ENCODE measurements around the gene VPS37B. TPM values are rescaled to one million over a fixed set of nuclear protein-coding genes. Genes with fewer than 3 reads are reported as not detected.

VPS37B gene
- total RNA-seq, 2 donors from 2014 or later = 64.8 to 73.5 TPM

DNA sequence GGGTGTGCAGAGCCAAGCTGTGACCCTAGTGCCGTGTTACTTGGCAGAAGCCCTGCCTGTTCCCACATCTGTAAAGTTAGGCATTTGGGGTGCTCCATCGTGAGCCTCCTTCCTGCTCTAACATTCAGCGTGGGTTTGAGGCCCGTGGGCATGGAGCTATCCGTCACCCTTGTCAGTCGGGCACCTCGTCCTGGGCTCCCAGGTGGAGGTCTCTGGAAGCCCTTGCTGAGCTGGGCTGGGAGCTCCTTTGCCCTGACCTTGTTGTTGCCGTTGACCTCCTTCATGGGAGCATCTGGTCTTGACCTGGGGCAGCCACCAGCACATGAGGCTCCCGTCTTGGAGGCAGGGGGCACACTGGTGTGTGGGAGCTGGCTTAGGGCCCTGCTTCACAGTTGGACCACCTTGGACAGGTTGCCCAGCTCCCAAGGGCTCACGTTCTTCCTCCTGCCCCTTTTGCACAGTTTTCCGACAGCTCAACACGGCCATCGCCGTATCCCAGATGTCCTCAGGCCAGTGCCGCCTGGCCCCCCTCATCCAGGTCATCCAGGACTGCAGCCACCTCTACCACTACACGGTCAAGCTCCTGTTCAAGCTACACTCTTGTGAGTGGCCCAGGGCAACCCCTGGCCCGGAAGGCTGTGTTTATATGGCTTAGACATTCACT, 42.2 kb downstream of the VPS37B start:
- no peak overlapping the region for H3K9ac ChIP-seq (ENCODE audit: low read depth in 2 of 2, low read length in 2 of 2)
- intact Hi-C loops (cut with DNase I) = no loop called here
- H3K27ac ChIP-seq = no peak overlapping the region

GRCh38 chr12:122852336-122853275, 43.3 kb downstream of the VPS37B start:
- DNase-seq = no peak
- H3K27ac ChIP-seq = no peak overlapping the region
- no peak for TF ChIP-seq CTCF (IDR thresholded peaks at IDR 0.05)
- no peaks in the 10 kb centered on the region for H3K36me3 ChIP-seq
- H3K4me1 ChIP-seq = no peaks in the 10 kb centered on the region
- intact Hi-C loops (cut with DNase I) = no loop called here
- H3K9ac ChIP-seq (ENCODE audit: low read depth in 2 of 2, low read length in 2 of 2) = no peak overlapping the region
- H3K27me3 ChIP-seq = no peaks in the 10 kb centered on the region
- no peak overlapping the region for H3K4me3 ChIP-seq
- no peaks in the 10 kb centered on the region for H3K9me3 ChIP-seq

More for the DNA sequence above, 42.2 kb downstream of the VPS37B start:
- DNase-seq = no peak
- Histone ChIP-seq H3K27me3 (no peaks in the 10 kb centered on the region), H3K9me3 (no peaks in the 10 kb centered on the region), H3K36me3 (no peaks in the 10 kb centered on the region), H3K4me1 (no peaks in the 10 kb centered on the region), H3K4me3 (no peak overlapping the region)
- TF ChIP-seq CTCF (IDR thresholded peaks at IDR 0.05) = no peak

- no peaks in the 10 kb centered on the region for H3K4me1 ChIP-seq
- H3K9me3 ChIP-seq = no peaks in the 10 kb centered on the region
- no peak overlapping the region for H3K4me3 ChIP-seq
- no peak for TF ChIP-seq CTCF (IDR thresholded peaks at IDR 0.05)
- H3K9ac ChIP-seq (ENCODE audit: low read depth in 2 of 2, low read length in 2 of 2) = no peak overlapping the region
- no peaks in the 10 kb centered on the region for H3K36me3 ChIP-seq
- intact Hi-C loops (cut with DNase I) = no loop called here
- no peaks in the 10 kb centered on the region for H3K27me3 ChIP-seq
- no peak overlapping the region for H3K27ac ChIP-seq
- DNase-seq = no peak
Measured at GRCh38 chr12:122851820-122852219, 44.1 kb downstream of the VPS37B start.

- H3K9me3 ChIP-seq = no peaks in the 10 kb centered on the region
- no peak for TF ChIP-seq CTCF (IDR thresholded peaks at IDR 0.05)
- H3K9ac ChIP-seq (ENCODE audit: low read depth in 2 of 2, low read length in 2 of 2) = no peak overlapping the region
- DNase-seq = no peak
- H3K27me3 ChIP-seq = no peaks in the 10 kb centered on the region
- intact Hi-C loops (cut with DNase I) = no loop called here
- no peaks in the 10 kb centered on the region for H3K36me3 ChIP-seq
- H3K27ac ChIP-seq = no peak overlapping the region
- H3K4me1 ChIP-seq = no peaks in the 10 kb centered on the region
- no peak overlapping the region for H3K4me3 ChIP-seq
Measured at GRCh38 chr12:122850695-122851350, 45.1 kb downstream of the VPS37B start.

GRCh38 chr12:122850048-122850445, 45.9 kb downstream of the VPS37B start:
- H3K36me3 ChIP-seq = no peaks in the 10 kb centered on the region
- H3K27ac ChIP-seq = no peak overlapping the region
- no peak for TF ChIP-seq CTCF (IDR thresholded peaks at IDR 0.05)
- no peak for DNase-seq
- H3K4me3 ChIP-seq = no peak overlapping the region
- no peaks in the 10 kb centered on the region for H3K4me1 ChIP-seq
- H3K9ac ChIP-seq (ENCODE audit: low read depth in 2 of 2, low read length in 2 of 2) = no peak overlapping the region
- no peaks in the 10 kb centered on the region for H3K27me3 ChIP-seq
- H3K9me3 ChIP-seq = no peaks in the 10 kb centered on the region
- intact Hi-C loops (cut with DNase I) = no loop called here

Data from colonic mucosa (tissue), 4 donors.